ENCODE measurements around the gene ZNF446.
"Not testable (repeated sequence)": the region's sequence is repeated elsewhere in the genome, so short reads cannot be mapped to it uniquely, and the experiment has no call there.

Gene ZNF446

GRCh38 chr19:58482372-58482771 is 6.2 kb downstream of the ZNF446 start:
- Histone ChIP-seq H3K4me3 (ENCODE audit: low read length) (no peak overlapping the region), H3K9me3 (replicated peaks; ENCODE audit: low read length) (no peaks in the 10 kb centered on the region)

GRCh38 chr19:58483776-58484175 is 7.6 kb downstream of the ZNF446 start:
- Histone ChIP-seq H3K4me2 (ENCODE audit: low read length) (no peak overlapping the region), H3K9ac (ENCODE audit: low read depth, low read length) (no peak overlapping the region), H3K27me3 (ENCODE audit: control insufficient read depth, insufficient read depth, low read length) (no peaks in the 10 kb centered on the region), H3K4me3 (ENCODE audit: low read length) (no peak overlapping the region), H3K36me3 (ENCODE audit: insufficient read depth, low read length) (peaks cover 9% of the 10 kb centered on the region), H3K4me1 (ENCODE audit: control insufficient read depth, insufficient read depth, low read length) (no peaks in the 10 kb centered on the region), H3K9me3 (replicated peaks; ENCODE audit: low read length) (no peaks in the 10 kb centered on the region)

More at GRCh38 chr19:58482372-58482771, 6.2 kb downstream of the ZNF446 start:
- H3K9ac ChIP-seq (ENCODE audit: low read depth, low read length): no peak overlapping the region
- no peak overlapping the region for H3K4me2 ChIP-seq (ENCODE audit: low read length)
- H3K4me1 ChIP-seq (ENCODE audit: control insufficient read depth, insufficient read depth, low read length): no peaks in the 10 kb centered on the region
- H3K36me3 ChIP-seq (ENCODE audit: insufficient read depth, low read length): peaks cover 12% of the 10 kb centered on the region
- H3K27me3 ChIP-seq (ENCODE audit: control insufficient read depth, insufficient read depth, low read length): no peaks in the 10 kb centered on the region

- not testable (repeated sequence) for H3K9ac ChIP-seq (ENCODE audit: low read depth, low read length); H3K4me2 ChIP-seq (ENCODE audit: low read length); H3K36me3 ChIP-seq (ENCODE audit: insufficient read depth, low read length); H3K27me3 ChIP-seq (ENCODE audit: control insufficient read depth, insufficient read depth, low read length); H3K9me3 ChIP-seq (replicated peaks; ENCODE audit: low read length); H3K4me1 ChIP-seq (ENCODE audit: control insufficient read depth, insufficient read depth, low read length); H3K4me3 ChIP-seq (ENCODE audit: low read length)
Measured at GRCh38 chr19:58484349-58484748, 8.2 kb downstream of the ZNF446 start.

GRCh38 chr19:58491393-58491792 is 15.2 kb downstream of the ZNF446 start:
- H3K27me3 ChIP-seq (ENCODE audit: control insufficient read depth, insufficient read depth, low read length): no peaks in the 10 kb centered on the region
- H3K9ac ChIP-seq (ENCODE audit: low read depth, low read length): no peak overlapping the region
- no peak overlapping the region for H3K4me2 ChIP-seq (ENCODE audit: low read length)
- H3K36me3 ChIP-seq (ENCODE audit: insufficient read depth, low read length): no peaks in the 10 kb centered on the region
- H3K9me3 ChIP-seq (replicated peaks; ENCODE audit: low read length): no peaks in the 10 kb centered on the region
- H3K4me1 ChIP-seq (ENCODE audit: control insufficient read depth, insufficient read depth, low read length): no peaks in the 10 kb centered on the region
- no peak overlapping the region for H3K4me3 ChIP-seq (ENCODE audit: low read length)

- Histone ChIP-seq H3K27me3 (ENCODE audit: control insufficient read depth, insufficient read depth, low read length) (no peaks in the 10 kb centered on the region), H3K4me3 (ENCODE audit: low read length) (no peak overlapping the region), H3K9me3 (replicated peaks; ENCODE audit: low read length) (no peaks in the 10 kb centered on the region), H3K9ac (ENCODE audit: low read depth, low read length) (no peak overlapping the region), H3K4me1 (ENCODE audit: control insufficient read depth, insufficient read depth, low read length) (no peaks in the 10 kb centered on the region), H3K4me2 (ENCODE audit: low read length) (no peak overlapping the region), H3K36me3 (ENCODE audit: insufficient read depth, low read length) (no peaks in the 10 kb centered on the region)
Measured at GRCh38 chr19:58492265-58492664, 16.1 kb downstream of the ZNF446 start.

- no peak overlapping the region for H3K4me2 ChIP-seq (ENCODE audit: low read length)
- H3K4me1 ChIP-seq (ENCODE audit: control insufficient read depth, insufficient read depth, low read length): peaks cover 5% of the 10 kb centered on the region
- no peaks in the 10 kb centered on the region for H3K9me3 ChIP-seq (replicated peaks; ENCODE audit: low read length)
- H3K9ac ChIP-seq (ENCODE audit: low read depth, low read length): no peak overlapping the region
- no peak overlapping the region for H3K4me3 ChIP-seq (ENCODE audit: low read length)
- no peaks in the 10 kb centered on the region for H3K36me3 ChIP-seq (ENCODE audit: insufficient read depth, low read length)
- H3K27me3 ChIP-seq (ENCODE audit: control insufficient read depth, insufficient read depth, low read length): no peaks in the 10 kb centered on the region
Measured at GRCh38 chr19:58497634-58498170, 21.6 kb downstream of the ZNF446 start.

GRCh38 chr19:58498316-58499020 is 22.3 kb downstream of the ZNF446 start:
- Histone ChIP-seq H3K27me3 (ENCODE audit: control insufficient read depth, insufficient read depth, low read length) (no peaks in the 10 kb centered on the region), H3K4me1 (ENCODE audit: control insufficient read depth, insufficient read depth, low read length) (peaks cover 5% of the 10 kb centered on the region), H3K9me3 (replicated peaks; ENCODE audit: low read length) (no peaks in the 10 kb centered on the region), H3K36me3 (ENCODE audit: insufficient read depth, low read length) (no peaks in the 10 kb centered on the region), H3K4me2 (ENCODE audit: low read length) (peak overlapping the region; percentile 93), H3K4me3 (ENCODE audit: low read length) (peak overlapping the region; percentile 85), H3K9ac (ENCODE audit: low read depth, low read length) (peak overlapping the region; percentile 48)

- peaks cover 5% of the 10 kb centered on the region for H3K4me1 ChIP-seq (ENCODE audit: control insufficient read depth, insufficient read depth, low read length)
- peak overlapping the region; percentile 98 for H3K4me2 ChIP-seq (ENCODE audit: low read length)
- no peaks in the 10 kb centered on the region for H3K36me3 ChIP-seq (ENCODE audit: insufficient read depth, low read length)
- peak overlapping the region; percentile 86 for H3K9ac ChIP-seq (ENCODE audit: low read depth, low read length)
- peak overlapping the region; percentile 85 for H3K4me3 ChIP-seq (ENCODE audit: low read length)
- no peaks in the 10 kb centered on the region for H3K27me3 ChIP-seq (ENCODE audit: control insufficient read depth, insufficient read depth, low read length)
- H3K9me3 ChIP-seq (replicated peaks; ENCODE audit: low read length): no peaks in the 10 kb centered on the region
Measured at GRCh38 chr19:58499021-58499927, 23.1 kb downstream of the ZNF446 start.

- Histone ChIP-seq H3K27me3 (ENCODE audit: control insufficient read depth, insufficient read depth, low read length) (no peaks in the 10 kb centered on the region), H3K4me3 (ENCODE audit: low read length) (peak overlapping the region; percentile 85), H3K9me3 (replicated peaks; ENCODE audit: low read length) (no peaks in the 10 kb centered on the region), H3K4me2 (ENCODE audit: low read length) (peak overlapping the region; percentile 98), H3K4me1 (ENCODE audit: control insufficient read depth, insufficient read depth, low read length) (peaks cover 5% of the 10 kb centered on the region), H3K36me3 (ENCODE audit: insufficient read depth, low read length) (no peaks in the 10 kb centered on the region), H3K9ac (ENCODE audit: low read depth, low read length) (peak overlapping the region; percentile 86)
Measured at GRCh38 chr19:58500242-58500641, 24.1 kb downstream of the ZNF446 start.

GRCh38 chr19:58507602-58508223 is 31.6 kb downstream of the ZNF446 start:
- not testable (repeated sequence) for H3K4me3 ChIP-seq (ENCODE audit: low read length); H3K4me2 ChIP-seq (ENCODE audit: low read length); H3K4me1 ChIP-seq (ENCODE audit: control insufficient read depth, insufficient read depth, low read length); H3K9me3 ChIP-seq (replicated peaks; ENCODE audit: low read length); H3K36me3 ChIP-seq (ENCODE audit: insufficient read depth, low read length); H3K9ac ChIP-seq (ENCODE audit: low read depth, low read length); H3K27me3 ChIP-seq (ENCODE audit: control insufficient read depth, insufficient read depth, low read length)

GRCh38 chr19:58509731-58510083 is 33.6 kb downstream of the ZNF446 start:
- Histone ChIP-seq H3K4me2 (ENCODE audit: low read length) (no peak overlapping the region), H3K9ac (ENCODE audit: low read depth, low read length) (no peak overlapping the region), H3K4me1 (ENCODE audit: control insufficient read depth, insufficient read depth, low read length) (no peaks in the 10 kb centered on the region), H3K4me3 (ENCODE audit: low read length) (no peak overlapping the region), H3K36me3 (ENCODE audit: insufficient read depth, low read length) (peaks cover 6% of the 10 kb centered on the region), H3K9me3 (replicated peaks; ENCODE audit: low read length) (no peaks in the 10 kb centered on the region), H3K27me3 (ENCODE audit: control insufficient read depth, insufficient read depth, low read length) (no peaks in the 10 kb centered on the region)

All from skeletal muscle satellite cell (primary cell).